OCI-LY7 (cell line): ENCODE measurements around the gene TULP1. TPM values are rescaled to one million over a fixed set of nuclear protein-coding genes. Genes with fewer than 3 reads are reported as not detected.

Source experiments
- BruUV-seq: library from RNA; stranded (reverse); fragments of 400-500 nt; replicated peaks from 2 replicates; lab custom pipeline; 2021; lab: Mats Ljungman, UMichigan
- CTCF ChIA-PET: fragments of 300-600 bp; sonication (Branson Sonifier 250); formaldehyde crosslinking; loops from one replicate; lab custom pipeline; 2022; ENCODE audit warnings: antibody characterized with exemption; ENCODE audit not compliant: unreplicated experiment; lab: Charles Lee
- POLR2A ChIA-PET: fragments of 300-600 bp; sonication (Branson Sonifier 250); formaldehyde crosslinking; loops from one replicate; lab custom pipeline; 2022; ENCODE audit warnings: antibody characterized with exemption; lab: Charles Lee
- DNase-seq: peaks from one replicate; pipeline ENCODE4 v3.0.0-alpha.2; 2015; ENCODE audit warnings: low spot score
- H2AFZ ChIP-seq: fragments of 200-600 bp; sonication (generic), shearing (Covaris generic); 2 replicates; pipeline ENCODE4 v1.6.1; 2014; ENCODE audit warnings: mild to moderate bottlenecking, antibody characterized with exemption, low read length, moderate library complexity
- H3K27ac ChIP-seq: fragments of 200-600 bp; sonication (generic); 2 replicates; pipeline ENCODE4 v1.5.1; 2014; ENCODE audit warnings: mixed run types, low read depth, mild to moderate bottlenecking, moderate library complexity, low read length, inconsistent platforms; ENCODE audit not compliant: poor library complexity, severe bottlenecking
- H3K36me3 ChIP-seq: fragments of 200-600 bp; sonication (generic); 2 replicates; pipeline ENCODE4 v1.6.1; 2014; ENCODE audit warnings: mild to moderate bottlenecking, antibody characterized with exemption, low read length, moderate library complexity, mixed read lengths; ENCODE audit not compliant: insufficient read depth
- H3K4me1 ChIP-seq: fragments of 200-600 bp; sonication (generic); 2 replicates; pipeline ENCODE4 v1.5.1; 2014; ENCODE audit warnings: mild to moderate bottlenecking, low read length; ENCODE audit not compliant: insufficient read depth, poor library complexity, severe bottlenecking
- H3K4me2 ChIP-seq: fragments of 200-600 bp; sonication (generic); 2 replicates; pipeline ENCODE4 v1.6.1; 2014; ENCODE audit warnings: mild to moderate bottlenecking, low read length
- H3K4me3 ChIP-seq: fragments of 200-600 bp; sonication (generic); 2 replicates; pipeline ENCODE4 v1.5.1; 2014; ENCODE audit warnings: mild to moderate bottlenecking, low read depth, low read length; ENCODE audit not compliant: poor library complexity, severe bottlenecking
- H3K79me2 ChIP-seq: fragments of 200-600 bp; sonication (generic); 2 replicates; pipeline ENCODE4 v1.6.1; 2016; ENCODE audit warnings: low read depth, mild to moderate bottlenecking, low read length, moderate library complexity, mixed read lengths; ENCODE audit not compliant: insufficient read depth
- H3K9me2 ChIP-seq: fragments of 200-600 bp; sonication (generic); 2 replicates; pipeline ENCODE4 v1.6.1; 2016; ENCODE audit warnings: mild to moderate bottlenecking, low read length, mixed read lengths; ENCODE audit not compliant: insufficient read depth
- H3K9me3 ChIP-seq: fragments of 200-600 bp; sonication (generic); 2 replicates; pipeline ENCODE4 v1.6.1; 2014; ENCODE audit warnings: mild to moderate bottlenecking, mixed run types, low read length, mixed read lengths
- H4K20me1 ChIP-seq: fragments of 200-600 bp; sonication (generic); 2 replicates; pipeline ENCODE4 v1.6.1; 2014; ENCODE audit warnings: mild to moderate bottlenecking, antibody characterized with exemption, low read length, moderate library complexity, mixed read lengths; ENCODE audit not compliant: insufficient read depth
- EZH2phosphoT487 ChIP-seq: fragments of 200-600 bp; sonication (generic); IDR thresholded peaks from 2 replicates; pipeline ENCODE4 v1.6.1; 2018; ENCODE audit warnings: low read depth, borderline replicate concordance, mild to moderate bottlenecking, mixed run types, antibody characterized with exemption, low read length, moderate library complexity, mixed read lengths
- intact Hi-C: fragments of 100-400 bp; cut with micrococcal nuclease; formaldehyde crosslinking; loops from one replicate; pipeline ENCODE4 v1.10.0; 2022; ENCODE audit not compliant: unreplicated experiment
- microRNA-seq: library from miRNA; unstranded; fragments of <30 nt; microRNA quantifications from one replicate; pipeline ENCODE4 v1.2.0, GENCODE V29; 2022; ENCODE audit warnings: borderline replicate concordance
- small RNA-seq: library from RNA; depleted of rRNA; stranded (forward); fragments of <200 nt; gene quantifications from one replicate; pipeline ENCODE3, GENCODE V24; 2014
- total RNA-seq, 2 experiments: library from RNA; depleted of rRNA in 1 of 2; stranded (reverse); fragments of >200 nt in 1 of 2; shearing (Covaris generic) in 1 of 2; gene quantifications; 2 replicates each; pipeline ENCODE4 v1.2.3, GENCODE V29; 2014 to 2022
- TF ChIP-seq, protein P1 (sequence below): fragments of 200-600 bp; sonication (generic); conservative IDR thresholded peaks from 2 replicates; pipeline ENCODE4 v1.5.1; 2014; ENCODE audit warnings: mild to moderate bottlenecking, antibody characterized with exemption, low read length, moderate library complexity, mixed read lengths

The TULP1 gene
- total RNA-seq, 2 experiments from 2014 or later: not detected

DNA sequence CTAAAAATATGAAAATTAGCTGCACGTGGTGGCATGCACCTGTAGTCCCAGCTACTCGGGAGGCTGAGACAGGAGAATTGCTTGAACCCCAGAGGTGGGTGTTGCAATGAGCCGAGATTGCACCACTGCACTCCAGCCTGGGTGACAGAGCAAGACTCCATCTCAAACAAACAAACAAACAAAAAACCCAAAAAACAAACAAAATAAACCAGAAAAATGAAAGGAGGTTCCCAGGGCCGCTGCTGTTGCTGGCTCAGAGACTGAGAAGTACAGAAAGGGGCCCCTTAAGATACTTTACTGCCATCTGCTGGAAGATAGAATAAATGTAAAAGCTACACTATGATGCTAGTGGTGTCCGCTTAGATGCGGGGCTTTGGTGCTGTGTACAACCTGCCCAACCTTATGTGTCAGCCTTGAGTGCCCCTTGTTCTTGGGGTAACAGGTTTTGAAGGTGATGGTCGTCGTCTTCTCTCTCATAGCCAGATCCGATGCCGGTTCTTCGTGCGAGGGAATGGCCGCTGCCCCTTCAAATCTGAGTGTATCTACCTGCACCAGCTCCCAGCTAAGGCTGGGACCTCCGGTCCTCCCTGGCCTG is 63.3 kb downstream of the TULP1 start:
- CTCF ChIA-PET: interaction anchor here (0.8 kb wide), 1 partner anchor 107 kb away, joined by 3 read pairs; the partner anchor contains the start of gene PPARD
- H3K4me3 ChIP-seq: no peak overlapping the region
- POLR2A ChIA-PET: interaction anchor here (1.0 kb wide), 1 partner anchor 22 kb away, joined by 3 read pairs; no protein-coding TSS in a partner anchor
- TF ChIP-seq, protein P1, sequence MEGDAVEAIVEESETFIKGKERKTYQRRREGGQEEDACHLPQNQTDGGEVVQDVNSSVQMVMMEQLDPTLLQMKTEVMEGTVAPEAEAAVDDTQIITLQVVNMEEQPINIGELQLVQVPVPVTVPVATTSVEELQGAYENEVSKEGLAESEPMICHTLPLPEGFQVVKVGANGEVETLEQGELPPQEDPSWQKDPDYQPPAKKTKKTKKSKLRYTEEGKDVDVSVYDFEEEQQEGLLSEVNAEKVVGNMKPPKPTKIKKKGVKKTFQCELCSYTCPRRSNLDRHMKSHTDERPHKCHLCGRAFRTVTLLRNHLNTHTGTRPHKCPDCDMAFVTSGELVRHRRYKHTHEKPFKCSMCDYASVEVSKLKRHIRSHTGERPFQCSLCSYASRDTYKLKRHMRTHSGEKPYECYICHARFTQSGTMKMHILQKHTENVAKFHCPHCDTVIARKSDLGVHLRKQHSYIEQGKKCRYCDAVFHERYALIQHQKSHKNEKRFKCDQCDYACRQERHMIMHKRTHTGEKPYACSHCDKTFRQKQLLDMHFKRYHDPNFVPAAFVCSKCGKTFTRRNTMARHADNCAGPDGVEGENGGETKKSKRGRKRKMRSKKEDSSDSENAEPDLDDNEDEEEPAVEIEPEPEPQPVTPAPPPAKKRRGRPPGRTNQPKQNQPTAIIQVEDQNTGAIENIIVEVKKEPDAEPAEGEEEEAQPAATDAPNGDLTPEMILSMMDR: peak; percentile 84
- TF ChIP-seq EZH2phosphoT487: no peak
- H3K4me1 ChIP-seq: peaks cover 27% of the 10 kb centered on the region
- DNase-seq: peak; percentile 87
- intact Hi-C loops: loop anchor here (1.0 kb wide), 2 partner anchors 107 to 152 kb away; partner anchors contain the start of genes DEF6 and PPARD
- BruUV-seq: no TSS peak
- H3K9me3 ChIP-seq: no peaks in the 10 kb centered on the region
- no peak overlapping the region for H3K27ac ChIP-seq
- H3K79me2 ChIP-seq: peaks cover 12% of the 10 kb centered on the region; the same call in 1 of the 2 replicates
- no peaks in the 10 kb centered on the region for H3K36me3 ChIP-seq
- H2AFZ ChIP-seq: no peak overlapping the region
- H3K9me2 ChIP-seq: no peaks in the 10 kb centered on the region
- H3K4me2 ChIP-seq: no peak overlapping the region
- peaks cover 9% of the 10 kb centered on the region; the same call in 1 of the 2 replicates for H4K20me1 ChIP-seq

DNA sequence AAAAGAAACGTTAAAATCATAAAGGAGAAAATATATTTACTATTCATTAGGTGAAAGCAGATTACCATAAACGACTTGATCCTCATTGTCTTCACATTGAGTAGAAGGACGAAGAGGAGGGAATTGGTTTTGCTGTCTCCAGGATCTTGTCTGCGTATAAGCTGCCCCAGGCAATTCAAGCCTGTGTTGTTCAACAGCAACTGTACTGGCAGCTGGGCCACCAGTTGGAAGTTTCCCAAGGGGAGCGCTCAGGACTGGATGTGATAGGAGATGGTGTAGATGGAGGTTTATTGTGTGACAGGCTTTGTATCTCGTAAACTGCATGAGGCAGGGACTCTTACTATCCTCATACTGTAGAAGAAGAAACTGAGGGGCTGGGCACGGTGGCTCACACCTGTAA is 64.5 kb downstream of the TULP1 start:
- DNase-seq: no peak
- peaks cover 6% of the 10 kb centered on the region; the same call in 1 of the 2 replicates for H3K79me2 ChIP-seq
- H3K9me2 ChIP-seq: no peaks in the 10 kb centered on the region
- no peak for TF ChIP-seq EZH2phosphoT487
- TF ChIP-seq, protein P1: no peak
- CTCF ChIA-PET: interaction anchor here (0.5 to 1.1 kb wide), 2 partner anchors 104 to 284 kb away, joined by 3 read pairs; no protein-coding TSS in a partner anchor
- no TSS peak for BruUV-seq
- H3K4me3 ChIP-seq: no peak overlapping the region
- H3K9me3 ChIP-seq: no peaks in the 10 kb centered on the region
- H3K36me3 ChIP-seq: no peaks in the 10 kb centered on the region
- POLR2A ChIA-PET: interaction anchor here (1.5 kb wide), 1 partner anchor 29 kb away, joined by 3 read pairs; no protein-coding TSS in a partner anchor
- no peak overlapping the region for H2AFZ ChIP-seq
- peaks cover 5% of the 10 kb centered on the region; the same call in 1 of the 2 replicates for H4K20me1 ChIP-seq
- intact Hi-C loops: no loop called here
- H3K4me2 ChIP-seq: no peak overlapping the region
- peaks cover 15% of the 10 kb centered on the region for H3K4me1 ChIP-seq
- H3K27ac ChIP-seq: no peak overlapping the region

Small RNA genes lying within 50 kb of the gene (microRNA-seq; reads per million reads assigned to microRNA genes)
- not detected for gene MIR7111

Small RNA genes lying within 50 kb of the gene (small RNA-seq; reads per million reads assigned to genes)
- gene MIR7111: not detected

Other genes starting within 250 kb of the TULP1 start
- gene DEF6, start 215.1 kb downstream of the TULP1 start, total RNA-seq (2014; rRNA removed; shearing (Covaris generic)): 56.8 and 60.0 TPM in 2 replicates
- gene DEF6, start 215.1 kb downstream of the TULP1 start, total RNA-seq (2022): 53.7 and 53.8 TPM in 2 replicates
- gene PPARD, start 170.3 kb downstream of the TULP1 start, total RNA-seq (2014; rRNA removed; shearing (Covaris generic)): 4.6 and 6.1 TPM in 2 replicates
- gene PPARD, start 170.3 kb downstream of the TULP1 start, total RNA-seq (2022): 11.9 and 13.1 TPM in 2 replicates
- gene FANCE, start 60.6 kb downstream of the TULP1 start, total RNA-seq (2014; rRNA removed; shearing (Covaris generic)): 12.4 and 14.4 TPM in 2 replicates
- 17.4 and 19.9 TPM in 2 replicates for gene FANCE, start 60.6 kb downstream of the TULP1 start, total RNA-seq (2022)
- 2,473 and 2,643 TPM in 2 replicates for gene RPL10A, start 44.5 kb downstream of the TULP1 start, total RNA-seq (2014; rRNA removed; shearing (Covaris generic))
- gene RPL10A, start 44.5 kb downstream of the TULP1 start, total RNA-seq (2022): 1,541 and 1,581 TPM in 2 replicates
- gene TEAD3, start 15.8 kb downstream of the TULP1 start, total RNA-seq (2014; rRNA removed; shearing (Covaris generic)): not detected in 2 replicates
- not detected in 2 replicates for gene TEAD3, start 15.8 kb downstream of the TULP1 start, total RNA-seq (2022)
- 42.5 and 43.2 TPM in 2 replicates for gene FKBP5, start 176.0 kb upstream of the TULP1 start, total RNA-seq (2014; rRNA removed; shearing (Covaris generic))
- gene FKBP5, start 176.0 kb upstream of the TULP1 start, total RNA-seq (2022): 79.1 and 81.4 TPM in 2 replicates
- gene ARMC12, start 224.1 kb upstream of the TULP1 start, total RNA-seq (2014; rRNA removed; shearing (Covaris generic)): 3.4 and 3.7 TPM in 2 replicates
- 4.4 and 4.9 TPM in 2 replicates for gene ARMC12, start 224.1 kb upstream of the TULP1 start, total RNA-seq (2022)